Fibroblast of the aortic adventitia (primary cell): Measurements from ENCODE around the gene DENND1B. TPM values are rescaled to one million over a fixed set of nuclear protein-coding genes. Genes with fewer than 3 reads are reported as not detected.
A peak's percentile ranks its signal among the peaks of the same experiment; 100 is the strongest.
"Not testable (repeated sequence)": the region's sequence is repeated elsewhere in the genome, so short reads cannot be mapped to it uniquely, and the experiment has no call there.

Source experiments
- DNase-seq: peaks from one replicate; pipeline ENCODE4 v3.0.0-alpha.2; 2010; ENCODE audit warnings: low read depth
- H3K4me3 ChIP-seq: 2 replicates; pipeline ENCODE4 v1.5.1; 2011; ENCODE audit warnings: low read depth, mild to moderate bottlenecking, control low read depth, low read length, moderate library complexity
- total RNA-seq: library from RNA; depleted of rRNA; stranded (reverse); fragments of >200 nt; gene quantifications from 2 replicates; pipeline ENCODE4 v1.2.3, GENCODE V29; 2012; ENCODE audit warnings: low replicate concordance
- TF ChIP-seq, protein P1 (sequence below): IDR thresholded peaks from 2 replicates; pipeline ENCODE4 v1.5.1; 2011; ENCODE audit warnings: mild to moderate bottlenecking, low read length, control low read depth, inconsistent platforms; ENCODE audit not compliant: insufficient read depth

DENND1B gene
- total RNA-seq, 1 donor, result 19.5 TPM

DNA sequence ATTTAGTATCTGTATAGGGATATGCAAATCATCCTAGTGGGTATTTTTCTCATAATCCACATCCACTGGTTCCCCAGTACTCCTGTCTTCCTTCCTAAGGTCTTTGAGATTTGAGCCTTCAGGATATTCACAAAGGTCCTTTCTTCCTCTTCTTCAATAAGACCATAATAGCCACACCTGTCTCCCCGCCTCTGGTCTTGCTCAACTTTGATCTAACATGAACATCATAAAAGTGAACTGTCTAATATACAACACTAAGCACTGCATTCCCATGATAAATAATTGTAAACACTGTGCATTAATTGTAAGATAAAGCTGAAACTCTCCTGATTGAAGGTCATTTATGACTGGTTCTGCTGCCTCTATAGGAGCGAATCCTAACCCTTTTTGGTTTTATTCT, 184.6 kb downstream of the DENND1B start:
- TF ChIP-seq, protein P1, sequence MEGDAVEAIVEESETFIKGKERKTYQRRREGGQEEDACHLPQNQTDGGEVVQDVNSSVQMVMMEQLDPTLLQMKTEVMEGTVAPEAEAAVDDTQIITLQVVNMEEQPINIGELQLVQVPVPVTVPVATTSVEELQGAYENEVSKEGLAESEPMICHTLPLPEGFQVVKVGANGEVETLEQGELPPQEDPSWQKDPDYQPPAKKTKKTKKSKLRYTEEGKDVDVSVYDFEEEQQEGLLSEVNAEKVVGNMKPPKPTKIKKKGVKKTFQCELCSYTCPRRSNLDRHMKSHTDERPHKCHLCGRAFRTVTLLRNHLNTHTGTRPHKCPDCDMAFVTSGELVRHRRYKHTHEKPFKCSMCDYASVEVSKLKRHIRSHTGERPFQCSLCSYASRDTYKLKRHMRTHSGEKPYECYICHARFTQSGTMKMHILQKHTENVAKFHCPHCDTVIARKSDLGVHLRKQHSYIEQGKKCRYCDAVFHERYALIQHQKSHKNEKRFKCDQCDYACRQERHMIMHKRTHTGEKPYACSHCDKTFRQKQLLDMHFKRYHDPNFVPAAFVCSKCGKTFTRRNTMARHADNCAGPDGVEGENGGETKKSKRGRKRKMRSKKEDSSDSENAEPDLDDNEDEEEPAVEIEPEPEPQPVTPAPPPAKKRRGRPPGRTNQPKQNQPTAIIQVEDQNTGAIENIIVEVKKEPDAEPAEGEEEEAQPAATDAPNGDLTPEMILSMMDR, result no peak
- H3K4me3 ChIP-seq, result no peak overlapping the region
- no peak for DNase-seq

- no peak overlapping the region for H3K4me3 ChIP-seq
- TF ChIP-seq, protein P1, result no peak
- no peak for DNase-seq
Observed at GRCh38 chr1:197585809-197586208, 189.5 kb downstream of the DENND1B start.

DNA sequence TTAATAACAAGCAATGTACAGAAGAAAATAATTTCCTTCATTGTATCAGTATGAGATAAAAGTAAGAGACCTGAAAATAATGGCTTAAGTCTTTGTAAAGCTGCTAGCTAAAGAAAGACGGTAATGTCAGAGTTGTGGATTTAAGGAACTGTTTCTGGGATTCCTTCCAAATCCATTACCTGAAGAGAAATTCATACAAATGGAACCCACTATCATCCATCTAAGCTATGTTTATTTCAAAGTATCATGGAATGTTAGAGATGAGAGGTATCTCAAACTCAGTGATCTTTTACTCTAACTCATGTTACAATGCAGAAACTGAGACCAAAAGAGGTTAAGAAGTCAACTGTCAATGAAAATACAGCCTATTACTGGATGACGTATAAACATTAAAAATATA, 197.7 kb downstream of the DENND1B start:
- no peak overlapping the region for H3K4me3 ChIP-seq
- DNase-seq, result no peak
- TF ChIP-seq, protein P1, result no peak

DNA sequence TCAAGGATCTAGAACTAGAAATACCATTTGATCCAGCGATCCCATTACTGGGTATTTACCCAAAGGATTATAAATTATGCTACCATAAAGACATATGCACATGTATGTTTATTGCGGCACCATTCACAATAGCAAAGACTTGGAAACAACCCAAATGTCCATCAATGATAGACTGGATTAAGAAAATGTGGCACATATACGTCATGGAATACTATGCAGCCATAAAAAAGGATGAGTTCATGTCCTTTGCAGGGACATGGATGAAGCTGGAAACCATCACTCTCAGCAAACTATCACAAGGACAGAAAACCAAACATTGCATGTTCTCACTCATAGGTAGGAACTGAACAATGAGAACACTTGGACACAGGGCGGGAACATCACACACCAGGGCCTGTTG, 199.7 kb downstream of the DENND1B start:
- not testable (repeated sequence) for H3K4me3 ChIP-seq, DNase-seq

DNA sequence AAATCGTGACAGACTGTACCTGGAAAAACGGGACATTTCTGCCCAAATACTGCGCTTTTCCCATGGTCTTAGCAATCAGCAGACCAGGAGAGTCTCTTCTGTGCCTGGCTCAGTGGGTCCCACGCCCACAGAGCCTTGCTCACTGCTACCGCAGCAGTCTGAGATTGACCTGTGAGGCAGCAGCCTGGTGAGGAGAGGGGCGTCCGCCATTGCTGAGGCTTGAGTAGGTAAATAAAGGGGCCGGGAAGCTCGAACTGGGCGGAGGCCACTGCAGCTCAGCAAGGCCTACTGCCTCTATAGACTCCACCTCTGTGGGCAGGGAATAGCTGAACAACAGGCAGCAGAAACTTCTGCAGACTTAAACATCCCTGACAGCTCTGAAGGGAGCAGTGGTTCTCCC, 203.1 kb downstream of the DENND1B start:
- no peak overlapping the region for H3K4me3 ChIP-seq
- no peak for DNase-seq
- TF ChIP-seq, protein P1, result no peak

DNA sequence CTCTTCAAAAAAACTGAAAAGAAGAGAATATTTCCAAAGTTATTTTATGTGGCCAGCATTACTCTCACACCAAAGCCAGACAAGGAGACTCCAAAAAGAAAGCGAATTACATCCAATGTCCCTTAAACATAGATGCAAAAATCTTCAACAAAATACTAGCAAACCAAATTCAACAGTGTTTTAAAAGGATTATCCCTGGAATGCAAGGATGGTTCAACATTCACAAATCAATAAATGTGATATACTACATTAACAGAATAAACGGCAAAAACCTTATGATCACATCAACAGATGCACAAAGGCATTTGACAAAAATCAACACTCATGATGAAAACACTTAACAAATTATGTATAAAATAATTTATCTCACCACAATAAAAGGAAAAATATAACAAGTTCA, 207.8 kb downstream of the DENND1B start:
- peak; percentile 7 for DNase-seq
- TF ChIP-seq, protein P1, result no peak
- H3K4me3 ChIP-seq, result no peak overlapping the region

DNA sequence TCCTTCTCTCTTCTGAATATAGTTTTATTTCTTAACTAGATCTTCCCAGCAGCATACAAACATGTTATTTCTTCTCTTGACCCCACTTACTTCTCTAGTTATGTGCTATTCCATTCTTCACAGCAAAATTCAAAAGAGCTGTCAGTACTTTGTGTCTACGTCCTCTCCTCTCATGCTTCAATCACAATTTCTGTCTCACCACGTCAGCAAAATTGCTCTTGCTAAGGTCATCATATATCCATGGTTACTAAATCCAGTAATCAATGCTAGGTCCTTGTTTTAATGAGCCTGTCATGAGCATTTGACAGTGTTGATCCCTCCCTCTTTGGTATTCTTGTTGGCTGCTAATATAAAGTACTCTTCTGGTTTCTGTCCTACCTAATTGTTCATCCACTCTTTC, 214.2 kb downstream of the DENND1B start:
- TF ChIP-seq, protein P1, result no peak
- no peak for DNase-seq
- H3K4me3 ChIP-seq, result no peak overlapping the region
